GM12873 (cell line): ENCODE measurements around the gene SEPHS1.

ENCODE experiments used
- CTCF ChIP-seq: IDR thresholded peaks from 2 replicates; pipeline ENCODE4 v1.5.1; 2012; ENCODE audit warnings: low read depth, mild to moderate bottlenecking, moderate library complexity, low read length, control low read depth; ENCODE audit not compliant: insufficient read depth; ENCODE audit errors: missing control alignments

The SEPHS1 gene, protein sequence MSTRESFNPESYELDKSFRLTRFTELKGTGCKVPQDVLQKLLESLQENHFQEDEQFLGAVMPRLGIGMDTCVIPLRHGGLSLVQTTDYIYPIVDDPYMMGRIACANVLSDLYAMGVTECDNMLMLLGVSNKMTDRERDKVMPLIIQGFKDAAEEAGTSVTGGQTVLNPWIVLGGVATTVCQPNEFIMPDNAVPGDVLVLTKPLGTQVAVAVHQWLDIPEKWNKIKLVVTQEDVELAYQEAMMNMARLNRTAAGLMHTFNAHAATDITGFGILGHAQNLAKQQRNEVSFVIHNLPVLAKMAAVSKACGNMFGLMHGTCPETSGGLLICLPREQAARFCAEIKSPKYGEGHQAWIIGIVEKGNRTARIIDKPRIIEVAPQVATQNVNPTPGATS

DNA sequence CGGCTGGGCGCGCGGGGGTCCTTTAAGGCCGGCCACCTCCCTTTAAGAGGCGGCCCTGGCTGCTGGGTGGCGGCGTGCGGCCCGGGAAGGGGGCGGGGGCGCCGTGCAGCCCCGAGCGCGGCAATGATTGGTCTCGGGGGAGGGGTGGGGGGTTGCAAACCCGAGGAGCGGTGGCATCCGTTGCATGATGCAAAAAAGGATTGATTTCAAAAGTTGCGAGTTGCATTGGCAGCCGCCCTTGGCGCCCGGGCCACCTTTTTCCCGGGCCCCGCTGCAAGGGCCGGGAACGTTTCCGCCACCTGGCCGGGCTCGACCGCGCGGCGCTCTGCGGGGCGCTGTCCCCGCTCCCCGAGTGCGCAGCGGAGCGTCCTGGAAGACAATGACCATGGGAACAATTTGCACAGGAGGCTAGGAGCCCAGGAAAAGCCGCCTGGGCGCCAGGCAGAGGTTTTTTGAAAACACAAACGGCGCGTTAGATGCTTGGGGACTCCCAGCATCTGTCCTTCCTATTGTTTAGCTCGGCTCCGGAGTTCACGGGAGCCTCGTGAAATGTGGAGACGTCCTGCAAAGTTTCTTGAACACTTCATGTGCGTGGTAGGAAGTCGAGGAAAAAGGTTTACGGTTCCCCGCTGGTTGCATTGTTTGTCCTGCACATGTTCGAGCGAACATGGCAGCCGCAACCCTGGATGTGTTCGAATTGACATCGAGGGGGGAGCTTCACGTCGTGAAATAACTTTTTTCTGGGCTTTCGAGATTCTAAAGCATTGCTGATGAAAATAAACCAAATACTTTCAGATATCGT is at the start of gene SEPHS1:
Gene SEPHS1 (minus strand): TSS at position 78 of the 802 bp plus-strand sequence. CDS start 3,343 bp downstream, outside the sequence.
- TF ChIP-seq CTCF = no peak

DNA sequence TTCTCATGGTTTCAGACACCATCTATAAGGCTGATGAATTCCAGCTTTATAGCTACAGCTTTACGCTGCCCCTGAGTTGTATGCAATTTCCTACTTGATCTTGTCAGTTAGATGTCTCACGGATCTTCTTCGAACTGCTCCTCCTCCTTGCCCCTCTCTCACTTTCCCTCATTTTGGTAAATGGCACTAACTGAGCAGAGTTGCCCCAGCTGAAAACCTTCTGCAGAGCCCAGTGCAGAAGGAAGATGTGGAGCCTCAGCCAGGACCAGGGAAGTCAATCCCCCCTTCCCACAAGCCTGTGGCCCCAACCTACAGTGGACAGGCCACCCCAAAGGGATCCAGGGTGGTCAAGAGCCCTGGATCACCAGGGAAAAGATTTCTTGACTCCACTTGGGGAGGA is 49.0 kb upstream of the SEPHS1 start:
- no peak for TF ChIP-seq CTCF

DNA sequence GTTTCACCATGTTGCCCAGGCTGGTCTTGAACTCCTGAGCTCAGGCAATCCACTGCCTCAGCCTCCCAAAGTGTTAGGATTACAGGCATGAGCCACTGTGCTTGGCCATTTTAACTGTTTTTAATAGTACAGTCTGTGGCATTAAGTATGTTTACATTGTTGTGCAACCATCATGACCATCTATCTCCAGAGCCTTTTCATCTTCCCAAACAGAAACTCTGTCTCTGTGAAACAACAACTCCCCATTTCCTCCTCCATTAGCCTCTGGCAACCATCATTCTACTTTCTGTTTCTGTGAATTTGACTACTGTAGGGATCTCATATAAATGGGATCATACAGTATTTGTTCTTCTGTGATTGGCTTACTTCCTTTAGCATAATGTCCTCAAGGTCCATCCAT is 48.3 kb upstream of the SEPHS1 start:
- TF ChIP-seq CTCF = no peak

DNA sequence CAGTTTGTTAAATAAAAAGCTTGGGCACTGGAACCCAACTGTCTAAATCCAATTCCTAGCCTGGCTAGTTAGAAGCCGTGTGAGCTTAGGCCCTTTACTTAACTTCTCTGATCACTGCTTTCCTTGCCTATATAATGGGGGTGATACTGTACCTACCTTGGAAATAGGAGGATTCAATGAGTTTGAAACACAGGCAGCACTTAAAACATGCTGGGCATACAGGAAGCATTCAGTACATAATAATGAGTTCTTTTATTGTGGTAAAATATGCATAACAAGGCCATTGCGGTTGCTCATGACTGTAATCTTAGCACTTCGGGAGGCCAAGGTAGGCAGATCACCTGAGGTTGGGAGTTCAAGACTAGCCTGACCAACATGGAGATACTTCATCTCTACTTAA is 47.4 kb upstream of the SEPHS1 start:
- TF ChIP-seq CTCF = no peak

DNA sequence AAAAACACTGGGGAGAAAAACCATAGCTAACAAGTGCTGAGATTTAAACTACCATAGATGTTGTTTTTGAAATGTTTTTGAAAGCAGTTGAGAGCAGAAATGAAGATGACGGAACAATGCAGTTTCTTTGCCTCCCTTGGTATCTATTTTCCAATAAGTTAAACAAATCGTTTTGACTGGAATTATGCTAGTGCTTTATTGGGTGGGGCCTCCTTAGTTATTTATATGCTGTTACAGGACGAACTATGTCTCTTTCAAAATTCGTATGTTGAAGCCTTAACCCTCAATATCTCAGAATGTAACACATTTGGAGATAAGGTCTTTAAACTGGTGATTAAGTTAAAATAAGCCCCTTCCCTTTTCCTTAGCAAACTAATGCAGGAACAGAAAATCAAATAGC is 45.5 kb upstream of the SEPHS1 start:
- no peak for TF ChIP-seq CTCF

- TF ChIP-seq CTCF = no peak
Measured at GRCh38 chr10:13392701-13393100, 44.6 kb upstream of the SEPHS1 start.
